Spleen (tissue), 11 donors: ENCODE data around the gene IL1RL1. TPM values are rescaled to one million over a fixed set of nuclear protein-coding genes. Genes with fewer than 3 reads are reported as not detected.
A peak's percentile ranks its signal among the peaks of the same experiment; 100 is the strongest.

ENCODE experiments used
- DNase-seq: peaks from one replicate; pipeline ENCODE4 v3.0.0-alpha.2; 2020
- H3K27ac ChIP-seq, 8 donors: fragments of 200-600 bp; sonication (generic) in 7 of 8; 1 replicate in 4 of 8; 2 replicates in 4 of 8; pipeline versions ENCODE4 v1.5.0 to v1.8.0; 2016 to 2021; ENCODE audit warnings: inconsistent platforms in 4 of 8, mild to moderate bottlenecking in 4 of 8, moderate library complexity in 1 of 8
- H3K27me3 ChIP-seq, 7 donors: fragments of 200-600 bp; sonication (generic) in 6 of 7; replicated peaks in 1 of 7; 1 replicate in 4 of 7; 2 replicates in 3 of 7; pipeline versions ENCODE4 v1.5.0 to v1.8.0; 2016 to 2021; ENCODE audit warnings: inconsistent platforms in 3 of 7, mild to moderate bottlenecking in 1 of 7
- H3K36me3 ChIP-seq, 6 donors: fragments of 200-600 bp; sonication (generic) in 5 of 6; 1 replicate in 4 of 6; 2 replicates in 2 of 6; pipeline versions ENCODE4 v1.5.0 to v1.8.0; 2016 to 2021; ENCODE audit warnings: inconsistent platforms in 2 of 6
- H3K4me1 ChIP-seq, 6 donors: fragments of 200-600 bp; sonication (generic) in 5 of 6; 1 replicate in 3 of 6; 2 replicates in 3 of 6; pipeline versions ENCODE4 v1.5.0 to v1.8.0; 2016 to 2021; ENCODE audit warnings: inconsistent platforms in 3 of 6
- H3K4me3 ChIP-seq, 8 donors: fragments of 200-600 bp; sonication (generic) in 7 of 8; 1 replicate in 4 of 8; 2 replicates in 4 of 8; pipeline versions ENCODE4 v1.5.0 to v1.8.0; 2016 to 2021; ENCODE audit warnings: inconsistent platforms in 4 of 8, mild to moderate bottlenecking in 4 of 8, moderate library complexity in 2 of 8
- H3K9me3 ChIP-seq, 8 donors: fragments of 200-600 bp; sonication (generic) in 7 of 8; 1 replicate in 4 of 8; 2 replicates in 4 of 8; pipeline versions ENCODE4 v1.5.0 to v1.8.0; 2016 to 2021; ENCODE audit warnings: inconsistent platforms in 4 of 8
- CTCF ChIP-seq, 11 experiments: fragments of 200-600 bp in 7 of 11; fragments of 450-650 bp in 4 of 11; sonication (generic) in 4 of 11; IDR thresholded peaks in 8 of 11; conservative IDR thresholded peaks in 3 of 11; 1 replicate in 7 of 11; 2 replicates in 4 of 11; pipeline versions ENCODE4 v1.4.0 to v1.8.0; 2016 to 2021; ENCODE audit warnings: antibody characterized with exemption in 11 of 11, inconsistent platforms in 4 of 11, mild to moderate bottlenecking in 1 of 11
- POLR2A ChIP-seq, 3 donors: fragments of 450-650 bp; IDR thresholded peaks; one replicate each; pipeline ENCODE4 v1.5.1; 2017; ENCODE audit warnings: antibody characterized with exemption in 3 of 3, mild to moderate bottlenecking in 1 of 3
- POLR2AphosphoS5 ChIP-seq, 3 donors: sonication (generic); formaldehyde crosslinking; IDR thresholded peaks; one replicate each; pipeline ENCODE4 v1.5.1; 2017; ENCODE audit warnings: antibody characterized with exemption in 3 of 3
- WGBS, 5 donors: extraction: QIAGEN DNeasy Blood & Tissue Kit in 3 of 5; methylation state at CpG; one replicate each; pipeline versions ENCODE4 v1.1.5 to v1.1.7; 2013 to 2018; 5-methylcytosine and 5-hydroxymethylcytosine counted together
- intact Hi-C: fragments of 100-400 bp; cut with DNase I; formaldehyde crosslinking; loops from one replicate; pipeline ENCODE4 v1.15.0; 2023; ENCODE audit warnings: low total_unique reads
- polyA plus RNA-seq, 3 donors: library from polyadenylated mRNA; stranded (reverse); fragments of 200-250 nt; gene quantifications; one replicate each; pipeline ENCODE4 v1.2.1, GENCODE V29; 2013
- total RNA-seq, 7 donors: library from RNA; depleted of rRNA in 3 of 7; stranded (reverse); fragments of >200 nt in 3 of 7; fragmentation: NEBNext Ultra II Directional in 4 of 7; extraction: Animal tissue kit (Norgen Biotek cat#: 25700) in 4 of 7; gene quantifications; one replicate each; pipeline versions ENCODE4 v1.1.0 to v1.2.1, GENCODE V29; 2016 to 2021
- donor health status: healthy with polysubstance abuse.
- donor health status: DM: no; HTN: no; CAD: no; lungs with moderate emphysema.
- donor health status: DM: no; HTN: no; CAD: no.
- donor health status: Bipolar disorder and iron deficiency.
- donor health status: healthy.
- donor health status: DM: no; HTN: no; CAD: no.
- donor health status: DM: yes; HTN: yes; CAD: no.

Gene IL1RL1
- total and polyA plus RNA-seq, 10 donors: 0.11 to 19.6 (median 1.6) TPM

GRCh38 chr2:102358496-102358895, 47.1 kb downstream of the IL1RL1 start:
- H3K9me3 ChIP-seq: no peaks in the 10 kb centered on the region
- no peak for TF ChIP-seq POLR2AphosphoS5 (IDR thresholded peaks at IDR 0.05)
- TF ChIP-seq POLR2A (IDR thresholded peaks at IDR 0.05): no peak
- no peak for TF ChIP-seq CTCF (IDR thresholded peaks at IDR 0.05 in 8 of 11, conservative IDR thresholded peaks at IDR 0.05 in 3 of 11)
- 88 to 93% (median 92%) methylated on average over 8 of the region's 8 CpGs for whole genome bisulfite sequencing, 5 donors
- peak overlapping the region in 4 of 8 donors; percentile 26 to 96 (median 95) for H3K27ac ChIP-seq
- H3K4me1 ChIP-seq: peaks cover 3 to 57% (median 33%) of the 10 kb centered on the region in 6 donors
- no peak for DNase-seq
- peak overlapping the region in 3 of 8 donors; percentile 65 to 97 (median 76) for H3K4me3 ChIP-seq
- intact Hi-C loops: loop anchor here (10.0 kb wide), 1 partner anchor 104 kb away; no protein-coding TSS in a partner anchor
- peaks cover 0 to 5% (median 0%) of the 10 kb centered on the region in 7 donors for H3K27me3 ChIP-seq
- peaks cover 0 to 20% (median 2%) of the 10 kb centered on the region in 6 donors for H3K36me3 ChIP-seq

GRCh38 chr2:102359527-102359926, 48.2 kb downstream of the IL1RL1 start:
- Histone ChIP-seq H3K27ac (peak overlapping the region in 2 of 8 donors; percentile 95 to 96), H3K9me3 (peaks cover 0 to under 1% (median 0%) of the 10 kb centered on the region in 8 donors), H3K36me3 (peaks cover 0 to 30% (median 5%) of the 10 kb centered on the region in 6 donors), H3K4me1 (peaks cover 3 to 57% (median 33%) of the 10 kb centered on the region in 6 donors), H3K27me3 (no peaks in the 10 kb centered on the region), H3K4me3 (peak overlapping the region in 1 of 8 donors; percentile 2)
- 85 to 90% (median 88%) methylated on average over 3 of the region's 3 CpGs for WGBS, 5 donors
- DNase-seq: no peak
- TF ChIP-seq CTCF (IDR thresholded peaks at IDR 0.05 in 8 of 11, conservative IDR thresholded peaks at IDR 0.05 in 3 of 11) (no peak), POLR2AphosphoS5 (IDR thresholded peaks at IDR 0.05) (no peak), POLR2A (IDR thresholded peaks at IDR 0.05) (no peak)
- intact Hi-C loops: loop anchor here (10.0 kb wide), 1 partner anchor 105 kb away; no protein-coding TSS in a partner anchor

GRCh38 chr2:102361632-102362241, 50.4 kb downstream of the IL1RL1 start:
- DNase-seq: no peak
- WGBS, 5 donors: 76 to 88% (median 87%) methylated on average over 4 to 5 of the region's 5 CpGs
- Histone ChIP-seq H3K27ac (peak overlapping the region in 2 of 8 donors; percentile 19 to 47), H3K4me3 (no peak overlapping the region), H3K36me3 (peaks cover 0 to 52% (median 11%) of the 10 kb centered on the region in 6 donors), H3K27me3 (no peaks in the 10 kb centered on the region), H3K9me3 (peaks cover 0 to 22% (median 16%) of the 10 kb centered on the region in 8 donors), H3K4me1 (peaks cover 3 to 41% (median 22%) of the 10 kb centered on the region in 6 donors)
- TF ChIP-seq CTCF (IDR thresholded peaks at IDR 0.05 in 8 of 11, conservative IDR thresholded peaks at IDR 0.05 in 3 of 11): no peak
- TF ChIP-seq POLR2AphosphoS5 (IDR thresholded peaks at IDR 0.05): no peak
- TF ChIP-seq POLR2A (IDR thresholded peaks at IDR 0.05): no peak
- intact Hi-C loops: no loop called here

- H3K4me1 ChIP-seq: peaks cover 0 to 41% (median 2%) of the 10 kb centered on the region in 6 donors
- no peaks in the 10 kb centered on the region for H3K27me3 ChIP-seq
- 88 to 100% (median 95%) methylated on average over 1 of the region's 1 CpG for WGBS, 5 donors
- no peak for DNase-seq
- H3K27ac ChIP-seq: peak overlapping the region in 3 of 8 donors; percentile 79 to 89 (median 81)
- peaks cover 0 to 27% (median 19%) of the 10 kb centered on the region in 8 donors for H3K9me3 ChIP-seq
- H3K36me3 ChIP-seq: peaks cover 0 to 89% (median 11%) of the 10 kb centered on the region in 6 donors
- intact Hi-C loops: no loop called here
- H3K4me3 ChIP-seq: no peak overlapping the region
- no peak for TF ChIP-seq POLR2A (IDR thresholded peaks at IDR 0.05)
- TF ChIP-seq POLR2AphosphoS5 (IDR thresholded peaks at IDR 0.05): no peak
- no peak for TF ChIP-seq CTCF (IDR thresholded peaks at IDR 0.05 in 8 of 11, conservative IDR thresholded peaks at IDR 0.05 in 3 of 11)
Measured at GRCh38 chr2:102365763-102366162, 54.4 kb downstream of the IL1RL1 start.
